Measurements from ENCODE around the gene ARHGAP30. TPM values are rescaled to one million over a fixed set of nuclear protein-coding genes. Genes with fewer than 3 reads are reported as not detected.

ARHGAP30 gene
- total and polyA plus RNA-seq, 2 of the 8 experiments (the other 6 are each of a cell fraction or from before 2014, with no cell fraction given): 0.27 to 0.39 TPM

- Histone ChIP-seq H3K79me1 (ENCODE audit: low read depth, low read length) (no peaks in the 10 kb centered on the region), H3K4me2 (ENCODE audit: insufficient read depth in 1 of 2, low read depth in 2 of 2, low read length in 2 of 2) (no peak overlapping the region), H2AFZ (ENCODE audit: low read length) (no peak overlapping the region)
- TF ChIP-seq CTBP2 (IDR thresholded peaks at IDR 0.05; ENCODE audit: borderline replicate concordance, insufficient read depth, insufficient read length, low read length) (no peak), GABPA (IDR thresholded peaks at IDR 0.05; ENCODE audit: borderline replicate concordance, insufficient read depth, low read length) (no peak), CTCF (IDR thresholded peaks at IDR 0.05; ENCODE audit: control extremely low read depth in 1 of 3, insufficient read depth in 1 of 3, low read depth in 1 of 3, low read length in 3 of 3) (no peak)
- TF ChIP-seq, protein P1, sequence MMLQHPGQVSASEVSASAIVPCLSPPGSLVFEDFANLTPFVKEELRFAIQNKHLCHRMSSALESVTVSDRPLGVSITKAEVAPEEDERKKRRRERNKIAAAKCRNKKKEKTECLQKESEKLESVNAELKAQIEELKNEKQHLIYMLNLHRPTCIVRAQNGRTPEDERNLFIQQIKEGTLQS (IDR thresholded peaks at IDR 0.05; ENCODE audit: insufficient read depth, low read depth, low read length): no peak
Observed at GRCh38 chr1:161082996-161083747, 13.5 kb upstream of the ARHGAP30 start.

More at GRCh38 chr1:161082996-161083747, 13.5 kb upstream of the ARHGAP30 start:
- H3K9ac ChIP-seq (replicated peaks in 1 of 4; ENCODE audit: extremely low read depth in 1 of 4, low read depth in 3 of 4, low read length in 3 of 4): no peak overlapping the region
- POLR2A ChIA-PET (ENCODE audit: partially characterized antibody): interaction anchor here (1.8 kb wide), 1 partner anchor 13 kb away, joined by 4 read pairs; the partner anchor contains the start of gene ARHGAP30
- 90% methylated on average over 7 of the region's 8 CpGs; no CpG with 5 or more reads in 1 of the 2 experiments for WGBS, 2 experiments (ENCODE audit: extremely low coverage in 1 of 2, insufficient coverage in 1 of 2, insufficient read length in 1 of 2, insufficient replicate concordance in 2 of 2, low coverage in 1 of 2, low lambda C conversion rate in 2 of 2, missing lambda C conversion rate in 1 of 2)
- H3K4ac ChIP-seq (replicated peaks; ENCODE audit: insufficient read length, low read depth, low read length): no peak overlapping the region
- no peaks in the 10 kb centered on the region for H3K23me2 ChIP-seq (ENCODE audit: low read depth, low read length)
- no peak for DNase-seq (ENCODE audit: low read depth in 1 of 2, low spot score in 2 of 2)
- no peak overlapping the region for H3K23ac ChIP-seq (ENCODE audit: insufficient read length)
- no peak overlapping the region for H4K8ac ChIP-seq (ENCODE audit: extremely low read depth, insufficient read depth, low read length)
- no peaks in the 10 kb centered on the region for H3K36me3 ChIP-seq (ENCODE audit: control insufficient read depth in 2 of 4, insufficient read depth in 4 of 4, low read length in 3 of 4)
- H2BK20ac ChIP-seq (ENCODE audit: low read length): no peak overlapping the region
- H3K18ac ChIP-seq (ENCODE audit: extremely low read depth, low read length): no peak overlapping the region
- no peak overlapping the region for H2AK5ac ChIP-seq (ENCODE audit: low read depth, low read length)
- H3K9me3 ChIP-seq (ENCODE audit: insufficient read depth in 2 of 2, low read depth in 1 of 2, low read length in 1 of 2): no peaks in the 10 kb centered on the region
- H3K14ac ChIP-seq (ENCODE audit: insufficient read length): no peak overlapping the region
- no peaks in the 10 kb centered on the region for H3K27me3 ChIP-seq (replicated peaks in 1 of 4; ENCODE audit: control insufficient read depth in 3 of 4, extremely low read depth in 1 of 4, insufficient read depth in 3 of 4, low read length in 3 of 4)
- H3K56ac ChIP-seq (replicated peaks; ENCODE audit: insufficient read length, low read depth, low read length): no peak overlapping the region
- H2BK15ac ChIP-seq (ENCODE audit: low read length): no peak overlapping the region
- H3K79me2 ChIP-seq (ENCODE audit: control insufficient read depth in 1 of 2, insufficient read depth in 2 of 2, low read length in 2 of 2): no peaks in the 10 kb centered on the region
- FAIRE-seq: no peak
- H3K27ac ChIP-seq (ENCODE audit: low read depth, low read length): no peak overlapping the region
- H2BK120ac ChIP-seq (replicated peaks; ENCODE audit: low read depth, low read length): no peak overlapping the region
- H4K5ac ChIP-seq (ENCODE audit: insufficient read length, low read depth, low read length): no peak overlapping the region
- no peak overlapping the region for H3K4me3 ChIP-seq (ENCODE audit: extremely low read depth in 1 of 4, insufficient read depth in 2 of 4, low read depth in 3 of 4, low read length in 4 of 4)
- no peaks in the 10 kb centered on the region for H4K20me1 ChIP-seq (replicated peaks in 1 of 2; ENCODE audit: control insufficient read depth in 1 of 2, insufficient read depth in 2 of 2, low read length in 2 of 2)
- H2BK5ac ChIP-seq (ENCODE audit: low read depth, low read length): no peak overlapping the region
- no peak overlapping the region for H2BK12ac ChIP-seq (ENCODE audit: low read depth, low read length)
- H4K91ac ChIP-seq (replicated peaks; ENCODE audit: insufficient read length, low read length): no peak overlapping the region
- CTCF ChIA-PET (ENCODE audit: partially characterized antibody): interaction anchor here (1.0 to 17.8 kb wide), 5 partner anchors 11 to 55 kb away, joined by 3 to 282 read pairs (median 4); partner anchors contain the start of genes ARHGAP30 and KLHDC9
- H3K4me1 ChIP-seq (replicated peaks in 1 of 4; ENCODE audit: control insufficient read depth in 3 of 4, insufficient read depth in 4 of 4, low read length in 3 of 4): peaks cover 0 to 6% (median 0%) of the 10 kb centered on the region in 4 experiments; a peak in 4 of 7 replicates

Data from H1 (cell line).